ENCODE measurements around the gene REXO4.

REXO4 gene

GRCh38 chr9:133362359-133363044 lies 55.3 kb downstream of the REXO4 start:
- no peak for DNase-seq

- no peak for DNase-seq
Measured at GRCh38 chr9:133361507-133362092, 56.2 kb downstream of the REXO4 start.

DNA sequence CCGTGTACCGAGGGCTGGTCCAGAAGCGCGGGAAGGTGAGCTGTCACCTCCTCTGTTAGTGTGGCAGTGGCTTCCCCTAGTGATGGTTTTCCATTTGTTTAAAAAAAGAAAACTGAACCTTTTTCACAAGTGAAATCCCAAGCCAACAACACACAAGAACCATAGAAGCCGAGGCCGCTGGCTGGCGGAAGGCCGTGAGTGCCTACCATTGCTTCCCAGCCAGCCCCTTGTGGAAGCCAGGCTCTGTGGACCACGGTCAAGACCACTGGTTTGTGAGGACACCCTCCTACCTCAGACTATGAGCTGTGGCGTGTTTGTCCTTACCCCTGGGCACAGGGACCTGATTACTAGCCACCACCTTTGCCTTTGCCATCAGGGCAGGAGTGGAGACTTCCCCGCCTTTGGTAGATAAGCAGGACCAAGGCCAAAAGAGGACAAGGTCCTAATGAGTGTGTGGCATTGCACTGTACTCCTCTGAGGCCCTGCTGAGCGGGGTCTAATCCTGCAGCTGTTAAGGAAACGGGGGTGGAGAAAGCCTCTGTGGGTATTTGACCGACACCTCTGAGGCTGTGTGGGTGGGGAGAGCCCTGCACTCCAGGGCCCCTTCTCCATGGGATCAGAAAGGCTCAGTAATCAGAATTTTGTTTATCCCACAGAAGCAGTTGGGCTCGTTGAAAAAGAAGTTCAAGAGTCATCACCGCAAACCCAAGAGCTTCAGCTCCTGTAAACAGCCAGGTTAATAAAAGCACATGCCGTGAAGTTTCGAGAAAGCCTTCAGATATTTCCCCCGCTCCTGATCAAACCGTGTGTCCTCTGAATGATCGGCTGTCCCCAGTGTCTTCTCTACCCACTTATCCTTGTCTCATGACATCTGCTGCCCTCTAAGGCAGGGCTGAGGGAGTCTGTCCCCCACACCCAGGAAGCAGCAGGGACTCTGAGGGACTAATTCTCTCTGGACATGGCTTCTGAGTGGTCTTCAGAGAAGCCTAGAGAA lies 57.1 kb downstream of the REXO4 start:
- DNase-seq = no peak

- peak; percentile 16 for DNase-seq
Measured at GRCh38 chr9:133359399-133360175, 58.2 kb downstream of the REXO4 start.

- no peak for DNase-seq
Measured at GRCh38 chr9:133357656-133358055, 60.2 kb downstream of the REXO4 start.

DNA sequence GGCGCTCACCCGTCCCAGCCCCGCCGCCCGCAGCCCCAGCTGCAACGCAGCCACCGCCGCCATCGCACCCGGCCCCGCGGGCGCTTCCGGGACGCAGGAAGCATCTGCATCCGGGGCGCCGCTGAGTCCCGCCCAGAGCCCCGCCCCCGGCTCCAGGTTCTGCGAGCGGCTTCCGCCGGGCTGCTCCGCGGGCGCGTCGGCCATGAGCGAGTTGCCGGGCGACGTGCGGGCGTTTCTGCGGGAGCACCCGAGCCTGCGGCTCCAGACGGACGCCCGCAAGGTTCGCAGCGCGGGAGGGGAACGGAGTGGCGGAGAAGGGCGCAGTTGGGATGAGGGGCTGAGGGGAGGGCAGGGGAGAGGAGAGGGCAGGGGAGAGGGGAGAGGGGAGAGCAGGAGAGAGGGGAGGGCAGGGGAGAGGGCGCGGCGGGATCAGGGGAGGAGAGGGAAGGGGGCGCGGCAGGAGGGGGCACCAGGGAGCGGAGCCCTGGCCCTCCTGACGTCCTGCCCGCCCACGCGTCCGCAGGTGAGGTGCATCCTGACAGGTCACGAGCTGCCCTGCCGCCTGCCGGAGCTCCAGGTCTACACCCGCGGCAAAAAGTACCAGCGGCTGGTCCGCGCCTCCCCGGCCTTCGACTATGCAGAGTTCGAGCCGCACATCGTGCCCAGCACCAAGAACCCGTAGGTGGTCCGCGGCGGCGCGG lies 61.3 kb downstream of the REXO4 start, which contains the start of the genes SURF1 and SURF2:
SURF1 (minus strand) TSS at position 97 of the 701 bp plus-strand sequence; CDS start at position 63, 34 bp downstream.
SURF2 (plus strand) TSS at position 160 of the 701 bp plus-strand sequence; CDS start at position 203, 43 bp downstream.
- peak; percentile 62 for DNase-seq

Measured in NCI-H1092 treated with DMSO at 0.1 percent for 48 hours (cell line).